Stimulated activated CD8-positive, alpha-beta memory T cell treated with anti-CD3 and anti-CD28 coated beads, Interleukin-4, amount 100 ng/mL, for 48 hours (primary cell): Measurements from ENCODE around the gene MED6.

Experiments
- DNase-seq: peaks from one replicate; pipeline ENCODE4 v3.0.0-alpha.2; 2020

The MED6 gene, protein sequence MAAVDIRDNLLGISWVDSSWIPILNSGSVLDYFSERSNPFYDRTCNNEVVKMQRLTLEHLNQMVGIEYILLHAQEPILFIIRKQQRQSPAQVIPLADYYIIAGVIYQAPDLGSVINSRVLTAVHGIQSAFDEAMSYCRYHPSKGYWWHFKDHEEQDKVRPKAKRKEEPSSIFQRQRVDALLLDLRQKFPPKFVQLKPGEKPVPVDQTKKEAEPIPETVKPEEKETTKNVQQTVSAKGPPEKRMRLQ

DNA sequence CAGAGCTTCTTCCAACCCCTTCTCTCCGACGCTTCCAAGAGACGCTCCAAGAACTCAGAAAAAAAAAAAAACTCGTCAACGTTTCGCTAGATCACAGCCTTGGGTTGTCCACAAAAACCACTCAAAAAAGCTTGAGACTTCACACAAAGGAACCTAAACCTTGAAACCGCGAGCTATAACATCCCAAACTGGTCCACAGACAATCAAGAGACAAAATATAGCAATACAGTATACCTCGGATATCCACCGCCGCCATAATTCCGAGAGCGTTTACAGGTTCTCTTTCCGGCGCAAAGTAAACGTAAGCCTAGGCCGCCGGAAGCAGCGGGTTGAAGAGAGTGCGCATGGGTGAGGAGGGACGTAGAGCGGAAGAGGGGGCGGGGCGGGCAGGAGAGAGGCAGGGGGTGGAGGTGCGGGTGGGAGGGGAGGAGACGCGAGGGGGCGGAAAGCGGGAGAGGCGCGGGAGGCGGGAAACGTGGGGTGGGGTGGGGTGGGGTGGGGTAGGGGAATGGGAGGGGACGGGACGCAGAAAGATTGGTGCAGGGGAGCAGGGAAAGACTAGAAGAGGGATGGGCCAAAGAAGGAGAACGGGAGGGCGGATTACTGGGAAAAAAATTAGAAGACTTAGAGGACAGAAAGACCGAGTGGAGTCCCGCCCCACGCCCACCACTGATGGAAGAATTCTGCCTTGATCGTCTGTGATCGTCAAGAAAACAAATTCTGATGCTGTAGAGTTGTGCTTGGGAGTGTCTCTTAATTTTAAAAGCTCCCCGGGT, at the start of gene MED6:
Gene MED6 (minus strand): TSS at position 274 of the 776 bp plus-strand sequence. CDS start 18 bp downstream, at position 256.
- peak; percentile 94 for DNase-seq

DNA sequence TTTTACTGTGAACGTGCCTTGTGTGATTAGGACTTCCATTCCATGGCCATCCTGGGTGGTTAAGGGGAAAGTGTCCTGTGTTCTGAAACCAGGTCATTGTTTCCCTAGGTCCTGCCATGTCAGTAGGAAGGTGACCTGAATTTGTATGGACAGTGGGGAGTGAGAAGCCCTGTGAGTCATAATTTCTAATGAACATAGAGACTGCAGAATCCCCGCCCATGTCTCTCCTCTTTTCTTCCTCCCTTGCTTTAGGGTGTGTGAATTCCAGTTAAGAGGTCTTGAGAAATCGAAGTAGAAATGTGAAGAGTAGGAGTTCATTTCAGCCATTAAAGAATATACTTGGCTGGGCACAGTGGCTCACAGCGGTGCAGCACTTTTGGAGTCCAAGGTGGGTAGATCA, 49.3 kb upstream of the MED6 start:
- DNase-seq: no peak

- no peak for DNase-seq
Observed at GRCh38 chr14:70648346-70648745, 47.9 kb upstream of the MED6 start.

DNA sequence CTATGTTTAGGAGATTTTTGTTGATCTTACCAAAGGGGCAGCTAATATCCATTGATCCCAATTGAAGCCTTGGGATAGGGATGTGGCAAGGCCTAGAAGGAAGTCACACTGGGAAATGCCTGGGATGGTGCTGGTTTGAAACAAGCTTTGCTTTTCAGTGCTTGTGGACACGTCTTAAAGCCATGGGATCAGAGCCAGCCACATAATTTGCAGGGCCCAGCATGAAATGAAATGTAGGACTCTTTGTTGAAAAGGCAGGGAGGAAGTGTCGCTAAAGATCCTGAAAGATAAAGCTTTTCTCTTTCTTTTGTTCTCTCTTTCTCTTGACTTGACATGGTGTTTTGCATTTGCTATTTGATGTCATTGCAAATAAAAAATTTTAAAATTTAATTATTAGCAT, 46.2 kb upstream of the MED6 start:
- DNase-seq: no peak

DNA sequence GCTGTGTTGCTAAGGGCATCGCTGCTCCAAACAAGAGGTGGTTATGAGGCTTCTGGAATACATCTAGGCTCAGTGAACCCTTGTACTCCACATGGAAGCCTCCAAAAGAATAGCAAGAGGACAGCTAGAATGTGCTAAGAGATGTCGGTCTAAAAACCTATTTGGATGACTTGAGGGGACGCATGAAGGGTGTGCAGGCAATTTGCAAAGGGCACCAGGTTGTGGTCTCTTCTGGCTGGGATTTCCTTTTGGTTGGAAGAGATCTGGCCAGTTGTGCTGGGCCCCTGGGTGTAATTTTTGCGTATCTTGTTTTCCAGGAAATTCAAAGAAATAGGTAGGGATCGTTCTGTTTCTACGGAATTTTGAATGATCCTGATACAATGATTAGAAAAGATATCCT, 45.4 kb upstream of the MED6 start:
- DNase-seq: no peak

DNA sequence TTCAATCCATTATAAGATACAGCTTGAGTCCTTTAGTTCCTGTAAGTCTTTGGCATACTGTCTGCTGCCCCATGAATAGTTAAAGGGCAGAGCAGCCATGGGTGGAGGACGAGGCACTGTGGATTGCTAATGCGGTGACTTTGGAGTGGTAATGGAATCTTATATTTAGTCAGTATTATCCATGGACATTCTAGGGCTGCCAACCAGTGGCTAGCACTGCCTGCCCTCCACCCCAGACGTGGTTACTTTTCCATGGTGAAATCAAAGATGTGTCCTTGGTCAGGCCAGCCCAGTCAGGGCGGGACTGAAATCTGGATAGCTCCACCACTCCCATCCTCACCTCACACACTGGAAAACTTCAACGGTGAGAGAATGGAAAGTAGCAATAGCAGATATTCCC, 43.5 kb upstream of the MED6 start:
- DNase-seq: no peak

- DNase-seq: peak; percentile 61
Observed at GRCh38 chr14:70642303-70643235, 42.1 kb upstream of the MED6 start.

DNA sequence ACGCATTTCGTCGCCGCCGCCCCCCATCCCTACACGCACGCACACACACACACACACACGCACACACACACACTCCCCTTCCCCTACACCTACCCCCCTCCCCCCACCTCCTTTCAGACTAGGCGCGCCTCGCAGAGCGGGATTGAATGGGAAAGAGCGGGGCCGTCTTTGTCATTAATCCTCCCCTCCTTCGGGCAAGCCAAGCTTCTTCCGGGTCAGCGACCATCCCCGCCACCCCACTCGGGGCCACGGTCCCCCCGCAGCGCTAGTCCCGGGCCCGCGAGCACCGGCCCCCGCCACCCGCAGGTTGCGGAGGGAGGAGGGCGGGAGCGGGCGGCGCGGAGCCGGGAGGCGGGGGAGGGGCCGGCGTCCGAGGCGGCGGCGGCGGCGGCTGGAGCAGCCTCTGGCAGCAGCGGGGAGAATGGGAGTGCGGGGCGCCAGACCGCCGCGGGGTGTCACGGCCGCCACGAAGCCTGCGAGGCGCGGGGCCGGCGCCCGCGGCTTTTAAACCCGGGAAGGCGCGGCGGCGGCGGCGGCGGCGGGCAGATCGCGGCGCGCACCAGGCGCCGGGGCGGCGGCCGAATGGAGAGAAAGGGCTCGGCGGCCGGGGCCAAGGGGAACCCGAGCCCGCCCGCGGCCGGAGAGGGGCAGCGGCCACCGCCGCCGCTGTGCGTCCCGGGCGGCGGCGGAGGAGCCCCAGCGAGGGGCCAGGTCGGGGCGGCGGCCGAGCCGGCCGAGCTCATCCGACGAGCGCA, 41.3 kb upstream of the MED6 start, which contains the start of gene TTC9:
Gene TTC9 (plus strand): TSS at position 369 of the 755 bp plus-strand sequence. CDS start 214 bp downstream, at position 583.
- DNase-seq: no peak

DNA sequence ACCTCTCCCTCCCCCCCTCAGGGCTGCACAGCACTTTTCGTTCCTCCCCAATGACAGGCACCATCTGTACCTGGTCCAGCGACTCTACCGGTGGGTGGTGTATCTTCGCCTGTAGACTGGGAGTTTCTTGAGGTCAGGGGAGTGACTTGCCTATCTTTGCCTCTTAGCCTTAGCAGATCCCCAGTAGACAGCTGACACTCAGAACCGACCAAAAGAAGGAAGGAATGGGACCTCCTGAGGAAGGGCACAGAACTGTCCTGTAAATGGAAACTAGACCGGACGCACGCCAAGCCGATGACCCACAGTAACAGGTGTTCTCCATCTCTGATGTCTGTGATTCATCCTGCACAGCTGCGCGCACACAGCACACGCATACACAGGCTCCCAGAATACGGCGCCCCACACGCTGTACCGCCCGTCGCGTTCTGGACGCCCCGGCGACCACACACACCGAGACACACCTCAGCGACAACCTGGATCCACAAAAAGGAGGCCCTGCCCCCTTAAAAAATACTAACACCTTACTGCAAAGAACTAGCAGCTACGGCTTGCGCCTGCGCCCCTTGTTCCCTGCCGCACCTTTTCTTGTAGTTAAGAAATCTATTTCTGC, 40.6 kb upstream of the MED6 start:
- DNase-seq: peak; percentile 67

- DNase-seq: no peak
Observed at GRCh38 chr14:70638416-70638815, 38.0 kb upstream of the MED6 start.

GRCh38 chr14:70635971-70636595, 35.6 kb upstream of the MED6 start:
- DNase-seq: no peak

DNA sequence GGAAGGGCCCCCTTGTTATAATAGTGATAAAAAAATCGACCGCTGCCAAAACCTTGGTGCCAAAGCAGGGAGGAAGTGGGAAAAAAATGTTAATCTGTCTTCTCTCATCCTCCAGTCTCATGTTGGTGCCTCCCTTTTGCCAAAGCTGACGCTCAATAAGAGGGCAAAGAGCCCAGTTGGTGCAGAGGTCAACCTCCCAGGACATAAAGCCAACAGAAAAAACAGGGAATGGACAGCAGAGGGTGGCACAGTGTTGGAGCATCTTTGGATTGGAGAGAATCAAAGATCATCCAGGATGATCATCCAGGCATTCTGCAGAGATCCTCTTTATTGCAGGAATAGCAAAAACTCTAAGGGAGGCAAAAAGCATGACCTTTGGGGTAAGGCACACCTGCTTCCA, 31.5 kb upstream of the MED6 start:
- no peak for DNase-seq

- no peak for DNase-seq
Observed at GRCh38 chr14:70624972-70625371, 24.5 kb upstream of the MED6 start.

- peak; percentile 60 for DNase-seq
Observed at GRCh38 chr14:70622111-70622712, 21.8 kb upstream of the MED6 start.

DNA sequence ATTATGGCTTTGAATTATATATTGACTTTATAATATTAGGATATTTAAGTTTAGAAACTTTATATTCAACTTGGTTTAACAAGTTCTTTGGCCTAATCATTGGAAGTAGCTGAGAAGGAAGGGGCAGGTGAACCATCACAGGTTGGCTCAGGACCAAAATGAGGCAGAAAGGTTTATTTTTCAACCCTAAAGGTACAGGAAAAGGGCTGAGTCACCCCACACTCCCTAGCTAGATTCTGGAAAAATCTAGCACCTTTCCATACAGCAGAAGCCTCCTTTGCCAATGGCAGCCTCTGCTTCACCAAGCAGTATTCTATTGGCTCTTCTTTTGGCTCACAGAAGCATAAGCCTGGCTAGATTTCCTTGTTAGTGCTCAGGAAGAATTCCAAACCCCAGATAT, 19.3 kb upstream of the MED6 start:
- no peak for DNase-seq

- no peak for DNase-seq
Observed at GRCh38 chr14:70618314-70618713, 17.9 kb upstream of the MED6 start.

- no peak for DNase-seq
Observed at GRCh38 chr14:70616646-70617045, 16.2 kb upstream of the MED6 start.

GRCh38 chr14:70611216-70611615, 10.8 kb upstream of the MED6 start:
- no peak for DNase-seq

DNA sequence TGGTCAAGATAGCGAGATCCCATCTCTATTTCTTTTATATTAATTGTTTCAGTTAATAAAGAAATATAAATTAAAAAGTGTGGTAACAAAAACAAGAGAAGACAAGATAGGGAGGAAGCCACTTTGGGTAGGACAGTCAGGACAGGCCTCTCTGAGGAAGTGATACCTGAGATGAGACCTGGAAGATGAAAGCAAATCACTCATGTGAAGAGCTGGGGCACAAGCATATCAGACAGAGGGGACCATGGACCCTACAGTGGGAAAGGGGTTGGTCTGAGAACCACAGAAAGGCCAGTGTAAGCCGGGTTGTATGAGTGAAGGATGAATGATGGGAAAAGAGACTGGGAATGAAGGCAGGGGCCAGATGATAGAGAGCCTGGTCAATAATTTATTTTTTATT, 1.8 kb upstream of the MED6 start:
- no peak for DNase-seq

GRCh38 chr14:70601162-70601561, 707 bp upstream of the MED6 start:
- no peak for DNase-seq

DNA sequence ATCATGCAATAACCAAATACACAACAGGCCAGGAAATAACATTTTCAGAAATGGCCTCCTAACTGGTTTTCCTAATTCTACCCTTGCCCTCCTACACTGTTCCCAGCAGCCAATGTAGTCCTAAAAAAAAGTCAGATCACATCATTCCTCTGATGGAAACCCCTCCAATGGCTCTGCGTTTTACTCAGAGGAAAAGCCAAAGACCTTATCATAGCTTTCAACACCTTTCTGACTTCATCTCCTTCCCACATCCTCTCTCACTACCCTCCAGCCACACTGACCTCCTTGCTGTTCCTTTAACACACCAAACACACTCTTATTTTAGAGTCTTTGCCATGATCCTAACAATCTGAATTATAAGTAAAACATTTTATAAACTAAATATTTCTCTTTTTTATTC, 1.1 kb downstream of the MED6 start:
- no peak for DNase-seq
